Uterus (tissue), 2 donors: ENCODE results near the gene E2F7.

ENCODE experiments used
- CTCF ChIP-seq, 4 experiments: fragments of 200-600 bp in 2 of 4; fragments of 450-650 bp in 2 of 4; sonication (generic) in 2 of 4; IDR thresholded peaks; one replicate each; pipeline ENCODE4 v1.5.1; 2016 to 2019; ENCODE audit warnings: antibody characterized with exemption in 4 of 4, mild to moderate bottlenecking in 2 of 4, moderate library complexity in 1 of 4
- POLR2A ChIP-seq, 2 donors: fragments of 450-650 bp; IDR thresholded peaks; one replicate each; pipeline ENCODE4 v1.6.1; 2016; ENCODE audit warnings: antibody characterized with exemption in 2 of 2, mild to moderate bottlenecking in 1 of 2, moderate library complexity in 1 of 2

- TF ChIP-seq CTCF (IDR thresholded peaks at IDR 0.05) (no peak), POLR2A (IDR thresholded peaks at IDR 0.05) (no peak)
Observed at GRCh38 chr12:76976777-76977382, 88.5 kb downstream of the E2F7 start.
